Vagina (tissue), 2 donors: ENCODE results near the gene ATP11C. TPM values are rescaled to one million over a fixed set of nuclear protein-coding genes. Genes with fewer than 3 reads are reported as not detected.

ENCODE experiments used
- DNase-seq, 2 donors: peaks; one replicate each; pipeline ENCODE4 v3.0.0-alpha.2; 2017; ENCODE audit errors: extremely low spot score in 2 of 2
- H3K27ac ChIP-seq: fragments of 200-600 bp; sonication (generic); one replicate; pipeline ENCODE4 v1.5.1; 2019
- H3K27me3 ChIP-seq: fragments of 200-600 bp; sonication (generic); one replicate; pipeline ENCODE4 v1.5.1; 2019
- H3K36me3 ChIP-seq, 2 donors: fragments of 200-600 bp; sonication (generic); one replicate each; pipeline ENCODE4 v1.5.1; 2017 to 2019
- H3K4me1 ChIP-seq: fragments of 200-600 bp; sonication (generic); one replicate; pipeline ENCODE4 v1.5.1; 2019
- H3K4me3 ChIP-seq, 2 donors: fragments of 200-600 bp; sonication (generic); 1 replicate in 1 of 2; 2 replicates in 1 of 2; pipeline ENCODE4 v1.5.1; 2016 to 2019
- H3K9me3 ChIP-seq: fragments of 200-600 bp; sonication (generic); one replicate; pipeline ENCODE4 v1.5.1; 2019
- CTCF ChIP-seq, 3 experiments: fragments of 450-650 bp in 2 of 3; fragments of 200-600 bp in 1 of 3; sonication (generic) in 1 of 3; IDR thresholded peaks; one replicate each; pipeline ENCODE4 v1.5.1; 2017 to 2019; ENCODE audit warnings: antibody characterized with exemption in 3 of 3, mild to moderate bottlenecking in 2 of 3, moderate library complexity in 2 of 3
- POLR2A ChIP-seq, 2 donors: fragments of 450-650 bp; IDR thresholded peaks; one replicate each; pipeline ENCODE4 v1.6.1; 2017; ENCODE audit warnings: antibody characterized with exemption in 2 of 2, mild to moderate bottlenecking in 2 of 2, moderate library complexity in 2 of 2
- POLR2AphosphoS5 ChIP-seq, 2 donors: sonication (generic); formaldehyde crosslinking; IDR thresholded peaks; one replicate each; pipeline ENCODE4 v1.9.0; 2017; ENCODE audit warnings: antibody characterized with exemption in 2 of 2, mild to moderate bottlenecking in 2 of 2, low read depth in 1 of 2; ENCODE audit not compliant: insufficient read depth in 1 of 2
- intact Hi-C: fragments of 100-400 bp; cut with DNase I; formaldehyde crosslinking; loops from one replicate; pipeline ENCODE4 v1.15.1; 2023
- total RNA-seq: library from RNA; depleted of rRNA; stranded (reverse); fragments of >200 nt; gene quantifications from one replicate; pipeline ENCODE4 v1.2.3, GENCODE V29; 2016

ATP11C gene
- total RNA-seq, 1 donor from 2014 or later, result 24.1 TPM

GRCh38 chrX:139815771-139816170, 117.1 kb downstream of the ATP11C start:
- intact Hi-C loops, result no loop called here
- Histone ChIP-seq H3K4me1 (no peaks in the 10 kb centered on the region), H3K36me3 (no peaks in the 10 kb centered on the region), H3K27ac (no peak overlapping the region), H3K27me3 (no peaks in the 10 kb centered on the region), H3K9me3 (no peaks in the 10 kb centered on the region), H3K4me3 (no peak overlapping the region)
- TF ChIP-seq POLR2AphosphoS5 (IDR thresholded peaks at IDR 0.05; ENCODE audit: insufficient read depth in 1 of 2, low read depth in 1 of 2) (no peak), POLR2A (IDR thresholded peaks at IDR 0.05) (no peak), CTCF (IDR thresholded peaks at IDR 0.05) (no peak)
- DNase-seq, result no peak

- Histone ChIP-seq H3K27me3 (no peaks in the 10 kb centered on the region), H3K4me1 (no peaks in the 10 kb centered on the region), H3K4me3 (no peak overlapping the region), H3K27ac (no peak overlapping the region), H3K36me3 (no peaks in the 10 kb centered on the region), H3K9me3 (no peaks in the 10 kb centered on the region)
- no peak for TF ChIP-seq POLR2A (IDR thresholded peaks at IDR 0.05)
- no peak for TF ChIP-seq CTCF (IDR thresholded peaks at IDR 0.05)
- TF ChIP-seq POLR2AphosphoS5 (IDR thresholded peaks at IDR 0.05; ENCODE audit: insufficient read depth in 1 of 2, low read depth in 1 of 2), result no peak
- no peak for DNase-seq
- intact Hi-C loops, result no loop called here
Observed at GRCh38 chrX:139811942-139812629, 120.8 kb downstream of the ATP11C start.

GRCh38 chrX:139804482-139804881, 128.4 kb downstream of the ATP11C start:
- H3K4me3 ChIP-seq, result no peak overlapping the region
- no peaks in the 10 kb centered on the region for H3K27me3 ChIP-seq
- H3K9me3 ChIP-seq, result no peaks in the 10 kb centered on the region
- intact Hi-C loops, result no loop called here
- H3K36me3 ChIP-seq, result no peaks in the 10 kb centered on the region
- DNase-seq, result no peak
- H3K4me1 ChIP-seq, result no peaks in the 10 kb centered on the region
- no peak for TF ChIP-seq CTCF (IDR thresholded peaks at IDR 0.05)
- no peak overlapping the region for H3K27ac ChIP-seq

- H3K4me3 ChIP-seq, result no peak overlapping the region
- no peaks in the 10 kb centered on the region for H3K9me3 ChIP-seq
- intact Hi-C loops, result no loop called here
- DNase-seq, result no peak
- TF ChIP-seq POLR2AphosphoS5 (IDR thresholded peaks at IDR 0.05; ENCODE audit: insufficient read depth in 1 of 2, low read depth in 1 of 2) (no peak), POLR2A (IDR thresholded peaks at IDR 0.05) (no peak), CTCF (IDR thresholded peaks at IDR 0.05) (no peak)
- H3K36me3 ChIP-seq, result no peaks in the 10 kb centered on the region
- H3K27me3 ChIP-seq, result no peaks in the 10 kb centered on the region
- H3K27ac ChIP-seq, result no peak overlapping the region
- H3K4me1 ChIP-seq, result no peaks in the 10 kb centered on the region
Observed at GRCh38 chrX:139803224-139803623, 129.6 kb downstream of the ATP11C start.

GRCh38 chrX:139802048-139802447, 130.8 kb downstream of the ATP11C start:
- TF ChIP-seq POLR2AphosphoS5 (IDR thresholded peaks at IDR 0.05; ENCODE audit: insufficient read depth in 1 of 2, low read depth in 1 of 2) (no peak), POLR2A (IDR thresholded peaks at IDR 0.05) (no peak), CTCF (IDR thresholded peaks at IDR 0.05) (no peak)
- H3K27me3 ChIP-seq, result no peaks in the 10 kb centered on the region
- intact Hi-C loops, result no loop called here
- H3K4me1 ChIP-seq, result no peaks in the 10 kb centered on the region
- no peaks in the 10 kb centered on the region for H3K9me3 ChIP-seq
- no peak overlapping the region for H3K27ac ChIP-seq
- H3K4me3 ChIP-seq, result no peak overlapping the region
- no peak for DNase-seq
- H3K36me3 ChIP-seq, result no peaks in the 10 kb centered on the region
